GM12873 (cell line): ENCODE measurements around the gene FIGN.

ENCODE experiments used
- TF ChIP-seq, protein P1 (sequence below): IDR thresholded peaks from 2 replicates; pipeline ENCODE4 v1.5.1; 2012; ENCODE audit warnings: low read depth, mild to moderate bottlenecking, moderate library complexity, low read length, control low read depth; ENCODE audit not compliant: insufficient read depth; ENCODE audit errors: missing control alignments

Gene FIGN

DNA sequence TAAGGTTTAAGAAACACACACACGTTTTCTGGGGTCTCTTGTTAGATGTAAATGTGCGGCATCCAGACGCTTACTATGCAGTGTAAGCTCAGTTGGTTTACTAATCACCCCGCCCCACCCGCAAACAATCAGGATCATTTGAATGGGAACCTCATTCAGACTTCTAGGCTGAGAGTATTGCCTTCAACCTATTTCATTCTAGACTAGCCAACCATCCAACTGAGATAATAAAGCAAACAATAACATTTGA, 1.3 kb upstream of the FIGN start:
- TF ChIP-seq, protein P1, sequence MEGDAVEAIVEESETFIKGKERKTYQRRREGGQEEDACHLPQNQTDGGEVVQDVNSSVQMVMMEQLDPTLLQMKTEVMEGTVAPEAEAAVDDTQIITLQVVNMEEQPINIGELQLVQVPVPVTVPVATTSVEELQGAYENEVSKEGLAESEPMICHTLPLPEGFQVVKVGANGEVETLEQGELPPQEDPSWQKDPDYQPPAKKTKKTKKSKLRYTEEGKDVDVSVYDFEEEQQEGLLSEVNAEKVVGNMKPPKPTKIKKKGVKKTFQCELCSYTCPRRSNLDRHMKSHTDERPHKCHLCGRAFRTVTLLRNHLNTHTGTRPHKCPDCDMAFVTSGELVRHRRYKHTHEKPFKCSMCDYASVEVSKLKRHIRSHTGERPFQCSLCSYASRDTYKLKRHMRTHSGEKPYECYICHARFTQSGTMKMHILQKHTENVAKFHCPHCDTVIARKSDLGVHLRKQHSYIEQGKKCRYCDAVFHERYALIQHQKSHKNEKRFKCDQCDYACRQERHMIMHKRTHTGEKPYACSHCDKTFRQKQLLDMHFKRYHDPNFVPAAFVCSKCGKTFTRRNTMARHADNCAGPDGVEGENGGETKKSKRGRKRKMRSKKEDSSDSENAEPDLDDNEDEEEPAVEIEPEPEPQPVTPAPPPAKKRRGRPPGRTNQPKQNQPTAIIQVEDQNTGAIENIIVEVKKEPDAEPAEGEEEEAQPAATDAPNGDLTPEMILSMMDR = no peak

DNA sequence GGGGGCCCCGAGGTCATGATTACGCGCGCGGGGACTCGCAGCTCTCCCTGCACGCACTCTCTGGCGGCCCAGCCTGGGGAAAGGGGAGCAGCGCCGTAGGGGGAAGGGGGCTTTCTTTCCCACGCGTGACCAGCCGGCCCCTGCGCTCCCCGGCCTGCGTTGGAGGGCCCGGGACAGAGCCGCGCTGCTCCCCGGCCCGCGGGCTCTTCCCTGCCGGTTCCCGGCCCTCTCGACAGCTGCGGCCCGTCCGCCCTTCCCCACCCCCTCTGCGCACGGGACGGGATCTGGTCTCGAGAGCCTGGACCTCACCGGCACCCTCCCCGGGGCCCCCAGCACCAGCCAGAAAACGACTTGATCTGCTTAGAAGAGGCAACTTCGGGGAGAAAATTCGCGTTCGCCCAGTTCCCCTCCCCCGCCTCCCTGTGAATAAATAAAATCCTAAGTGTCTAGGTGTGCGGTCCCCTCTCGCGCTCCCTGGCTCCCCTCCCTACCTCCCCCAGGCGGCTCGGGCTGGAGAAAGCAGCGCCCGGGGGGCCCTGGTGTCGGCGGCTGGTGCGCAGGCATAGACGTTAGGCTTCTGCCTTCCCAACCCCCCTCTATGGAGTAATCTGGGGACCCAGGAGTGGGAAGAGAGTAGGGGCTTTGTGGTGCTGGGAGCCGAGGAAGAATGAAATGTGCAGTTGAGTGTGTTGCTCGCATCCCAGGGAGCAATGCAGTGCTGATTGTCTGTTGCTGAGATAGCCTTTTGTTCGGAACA, 803 bp upstream of the FIGN start:
- TF ChIP-seq, protein P1 = no peak

DNA sequence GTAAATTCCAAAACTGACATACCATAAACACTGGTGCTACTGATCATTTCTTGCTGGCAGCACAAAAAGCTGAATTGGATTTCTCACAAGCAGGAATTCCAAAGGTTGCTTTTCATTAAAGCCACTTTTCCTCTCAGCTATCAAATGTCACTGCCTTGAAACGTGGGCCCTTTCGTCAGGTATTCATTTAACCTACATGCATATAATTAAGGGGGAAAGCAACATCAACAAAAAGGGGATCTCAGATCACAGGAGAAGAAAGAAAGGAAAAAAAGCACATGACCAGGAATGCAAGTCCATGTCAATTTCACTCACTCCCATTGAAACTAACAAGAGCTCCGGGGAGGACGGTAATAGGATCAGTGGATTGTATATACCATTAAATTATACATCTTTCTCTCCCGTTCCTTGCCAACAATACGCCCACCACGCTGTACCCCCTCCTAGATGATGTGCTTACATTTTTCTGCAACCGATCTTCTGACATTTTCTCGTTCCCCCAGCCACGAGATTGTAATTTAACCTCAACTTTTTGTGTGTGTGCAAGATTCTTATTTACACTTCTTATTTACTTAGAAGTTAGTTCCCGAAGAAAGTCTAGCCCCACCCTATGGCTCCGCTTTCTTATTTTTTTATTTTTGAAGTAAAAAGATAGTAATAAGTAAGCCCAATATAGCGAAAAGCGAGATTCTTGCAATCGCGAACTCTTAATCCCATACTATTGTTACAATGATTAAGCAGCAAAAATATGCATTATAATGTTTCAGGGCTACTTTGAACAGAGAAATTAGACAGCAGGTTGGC, 725 bp downstream of the FIGN start:
- TF ChIP-seq, protein P1 = no peak

DNA sequence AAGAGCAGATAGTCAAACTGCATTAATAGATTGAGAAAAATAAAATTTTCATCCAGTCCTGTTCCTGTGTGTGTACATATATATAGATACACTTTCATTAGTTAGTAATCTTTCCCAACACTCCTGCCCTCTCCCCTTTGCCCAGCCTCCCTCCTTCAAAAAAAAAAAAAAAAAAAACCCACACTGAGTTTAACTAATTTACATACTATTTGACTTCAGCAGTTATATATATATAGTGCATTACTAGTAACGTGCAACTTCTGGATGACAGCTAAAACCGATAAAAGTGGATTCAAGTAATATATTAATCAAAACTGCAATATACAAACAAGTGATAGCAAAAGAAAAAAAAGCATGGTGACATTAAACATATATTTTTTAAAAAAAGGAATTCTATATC, 1.4 kb downstream of the FIGN start:
- TF ChIP-seq, protein P1 = no peak

DNA sequence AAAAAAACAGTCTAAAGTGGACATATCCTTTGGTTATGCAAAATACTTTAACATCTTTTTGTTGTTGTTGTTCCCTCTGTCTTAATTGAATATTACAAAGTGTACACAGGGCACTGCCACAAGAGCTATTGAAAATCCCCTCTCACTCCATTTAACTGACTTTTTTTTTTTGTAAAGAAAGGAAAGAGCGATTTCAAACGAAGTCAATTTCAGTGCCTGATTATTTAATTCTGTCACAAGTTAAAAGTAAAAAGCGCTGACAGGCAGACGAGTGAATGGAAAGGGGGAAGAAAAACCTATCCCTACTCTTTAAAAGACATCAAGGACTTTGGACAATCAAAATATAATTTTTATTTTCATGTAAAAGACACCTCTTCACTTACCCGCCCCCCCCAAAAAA, 1.9 kb downstream of the FIGN start:
- TF ChIP-seq, protein P1 = no peak

DNA sequence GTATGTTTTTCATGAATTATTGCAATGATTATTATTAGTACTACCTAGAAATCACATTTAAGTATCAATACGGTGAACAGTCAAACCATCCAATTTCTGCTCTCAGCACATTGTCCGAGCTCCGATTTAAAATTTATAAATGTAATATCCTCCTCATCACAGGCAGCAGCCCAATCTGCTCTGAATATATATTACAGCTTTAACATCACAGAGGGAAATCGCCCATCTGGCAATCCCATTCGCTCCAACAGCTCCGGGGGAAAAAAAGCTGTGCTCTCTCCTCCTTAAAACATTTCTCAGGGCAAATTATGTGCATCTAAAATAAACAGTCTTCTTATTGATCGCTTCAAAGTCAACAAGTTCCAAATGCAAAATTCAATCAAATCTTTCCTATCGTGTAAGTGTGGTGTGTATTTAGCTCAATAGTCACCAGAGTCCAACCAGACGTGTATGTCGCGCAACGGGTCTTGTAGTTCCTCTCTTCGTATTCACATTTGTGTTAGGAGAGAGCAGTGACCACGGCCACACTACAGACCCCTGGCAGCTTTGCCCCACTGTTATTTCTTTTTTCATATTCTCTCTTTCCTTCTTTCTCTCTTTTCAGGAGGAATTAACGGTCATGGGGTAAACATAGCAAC, 2.4 kb downstream of the FIGN start:
- TF ChIP-seq, protein P1 = no peak

DNA sequence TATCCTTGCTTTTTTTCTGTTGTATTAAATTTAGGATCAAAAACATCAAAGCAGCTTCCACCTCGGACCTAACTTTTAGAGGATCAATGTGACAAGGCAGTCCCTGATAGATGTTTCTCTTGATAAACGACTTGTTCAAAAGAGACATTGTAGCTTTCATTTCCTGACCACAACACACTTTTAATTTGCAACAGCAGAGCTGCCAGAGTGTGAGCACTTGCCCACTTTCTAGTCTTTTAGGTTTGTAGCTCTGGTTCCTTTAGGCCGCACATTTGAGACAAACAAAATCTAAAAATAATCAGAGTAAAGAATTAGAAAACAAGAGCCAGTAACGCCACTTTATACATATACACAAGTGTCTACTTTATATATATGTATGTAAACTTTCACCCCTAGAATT, 3.1 kb downstream of the FIGN start:
- TF ChIP-seq, protein P1 = no peak
